ENCODE results near the gene HSPA13.

HSPA13 gene

DNA sequence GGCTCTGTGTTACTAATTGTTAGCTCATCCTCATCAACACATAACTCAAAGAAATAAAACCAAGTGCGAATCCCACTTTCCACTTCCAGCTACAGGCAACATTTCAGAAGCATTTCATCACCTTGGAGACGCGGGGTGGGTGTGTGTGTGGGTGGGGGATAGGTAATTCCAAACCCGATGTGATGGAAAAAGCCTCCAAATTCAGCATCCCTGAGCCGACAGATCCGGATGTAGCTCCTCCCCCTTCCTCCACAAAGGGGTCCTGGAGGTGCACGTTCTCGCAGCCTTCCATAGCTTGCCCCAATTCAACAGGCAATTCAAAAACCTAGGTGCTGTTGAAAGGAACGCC lies 486 bp downstream of the HSPA13 start:
- Histone ChIP-seq H3K27me3 (replicated peaks; ENCODE audit: control insufficient read depth, insufficient read depth, low read length) (no peaks in the 10 kb centered on the region), H3K4me3 (replicated peaks; ENCODE audit: low read depth, low read length) (peak overlapping the region; percentile 80), H3K36me3 (ENCODE audit: control insufficient read depth, insufficient read depth, low read length) (peaks cover 4% of the 10 kb centered on the region)
- no peak for DNase-seq (ENCODE audit: extremely low read depth, insufficient read length)
- TF ChIP-seq, protein P1, sequence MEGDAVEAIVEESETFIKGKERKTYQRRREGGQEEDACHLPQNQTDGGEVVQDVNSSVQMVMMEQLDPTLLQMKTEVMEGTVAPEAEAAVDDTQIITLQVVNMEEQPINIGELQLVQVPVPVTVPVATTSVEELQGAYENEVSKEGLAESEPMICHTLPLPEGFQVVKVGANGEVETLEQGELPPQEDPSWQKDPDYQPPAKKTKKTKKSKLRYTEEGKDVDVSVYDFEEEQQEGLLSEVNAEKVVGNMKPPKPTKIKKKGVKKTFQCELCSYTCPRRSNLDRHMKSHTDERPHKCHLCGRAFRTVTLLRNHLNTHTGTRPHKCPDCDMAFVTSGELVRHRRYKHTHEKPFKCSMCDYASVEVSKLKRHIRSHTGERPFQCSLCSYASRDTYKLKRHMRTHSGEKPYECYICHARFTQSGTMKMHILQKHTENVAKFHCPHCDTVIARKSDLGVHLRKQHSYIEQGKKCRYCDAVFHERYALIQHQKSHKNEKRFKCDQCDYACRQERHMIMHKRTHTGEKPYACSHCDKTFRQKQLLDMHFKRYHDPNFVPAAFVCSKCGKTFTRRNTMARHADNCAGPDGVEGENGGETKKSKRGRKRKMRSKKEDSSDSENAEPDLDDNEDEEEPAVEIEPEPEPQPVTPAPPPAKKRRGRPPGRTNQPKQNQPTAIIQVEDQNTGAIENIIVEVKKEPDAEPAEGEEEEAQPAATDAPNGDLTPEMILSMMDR (IDR thresholded peaks at IDR 0.05; ENCODE audit: insufficient read depth, low read length, poor library complexity, severe bottlenecking) = no peak

DNA sequence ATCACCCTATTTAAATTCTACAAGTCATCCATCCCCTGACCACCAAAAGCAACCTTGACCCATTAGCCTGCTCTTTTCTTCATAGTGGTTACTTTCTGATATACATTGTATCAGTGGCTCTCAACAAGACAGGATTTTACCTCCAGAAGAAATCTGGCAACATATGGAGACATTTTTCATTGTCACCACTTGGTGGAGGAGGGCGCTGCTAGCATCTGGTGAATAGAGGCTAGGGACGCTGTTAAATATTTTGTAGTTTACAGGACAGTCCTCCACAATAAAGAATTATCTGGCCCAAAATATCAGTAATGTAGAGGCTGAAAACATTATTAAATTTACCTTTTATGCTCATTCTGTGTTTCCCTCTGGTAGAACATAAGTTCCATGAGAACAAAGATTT lies 6.1 kb downstream of the HSPA13 start:
- DNase-seq (ENCODE audit: extremely low read depth, insufficient read length) = no peak
- TF ChIP-seq, protein P1 (IDR thresholded peaks at IDR 0.05; ENCODE audit: insufficient read depth, low read length, poor library complexity, severe bottlenecking) = no peak
- H3K36me3 ChIP-seq (ENCODE audit: control insufficient read depth, insufficient read depth, low read length) = peaks cover 10% of the 10 kb centered on the region
- no peak overlapping the region for H3K4me3 ChIP-seq (replicated peaks; ENCODE audit: low read depth, low read length)
- H3K27me3 ChIP-seq (replicated peaks; ENCODE audit: control insufficient read depth, insufficient read depth, low read length) = no peaks in the 10 kb centered on the region

DNA sequence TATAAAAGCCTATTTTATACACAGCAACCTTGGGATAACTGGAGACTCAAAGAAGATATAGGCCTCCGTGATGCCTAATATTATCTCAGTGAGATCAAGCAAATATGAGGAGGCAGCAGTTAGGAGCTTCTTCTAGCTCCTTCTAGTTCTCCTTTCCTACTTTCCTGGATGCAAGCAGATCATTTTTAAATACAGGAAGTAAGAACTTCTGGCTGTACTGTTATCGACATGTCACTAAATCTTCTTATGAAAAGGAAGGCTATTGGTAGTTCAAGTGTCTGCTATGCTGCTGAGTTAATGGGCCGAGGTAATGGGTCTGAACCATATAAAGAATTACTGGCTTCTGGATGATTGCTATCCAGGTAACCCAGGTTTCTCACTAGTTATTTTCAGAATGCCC lies 15.9 kb downstream of the HSPA13 start:
- Histone ChIP-seq H3K36me3 (ENCODE audit: control insufficient read depth, insufficient read depth, low read length) (no peaks in the 10 kb centered on the region), H3K27me3 (replicated peaks; ENCODE audit: control insufficient read depth, insufficient read depth, low read length) (no peaks in the 10 kb centered on the region), H3K4me3 (replicated peaks; ENCODE audit: low read depth, low read length) (no peak overlapping the region)
- TF ChIP-seq, protein P1 (IDR thresholded peaks at IDR 0.05; ENCODE audit: insufficient read depth, low read length, poor library complexity, severe bottlenecking) = no peak
- no peak for DNase-seq (ENCODE audit: extremely low read depth, insufficient read length)

DNA sequence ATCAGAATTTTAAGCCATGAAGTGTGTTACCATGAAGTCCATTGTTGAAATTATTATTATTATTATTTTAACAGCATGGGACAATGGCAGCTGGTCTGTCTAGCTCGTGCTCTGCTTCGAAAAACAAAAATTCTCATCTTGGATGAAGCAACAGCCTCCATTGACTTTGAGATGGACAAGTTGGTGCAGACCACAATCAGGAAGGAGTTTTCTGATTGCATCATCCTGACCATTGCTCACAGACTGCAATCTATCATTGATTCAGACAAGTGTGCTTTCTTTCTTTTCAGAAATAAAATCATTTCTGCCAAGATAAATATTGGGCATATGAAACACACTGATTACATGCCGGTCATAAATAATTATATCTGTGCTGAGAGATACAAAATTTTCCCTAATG lies 21.0 kb downstream of the HSPA13 start:
- no peaks in the 10 kb centered on the region for H3K27me3 ChIP-seq (replicated peaks; ENCODE audit: control insufficient read depth, insufficient read depth, low read length)
- no peak overlapping the region for H3K4me3 ChIP-seq (replicated peaks; ENCODE audit: low read depth, low read length)
- no peaks in the 10 kb centered on the region for H3K36me3 ChIP-seq (ENCODE audit: control insufficient read depth, insufficient read depth, low read length)
- TF ChIP-seq, protein P1 (IDR thresholded peaks at IDR 0.05; ENCODE audit: insufficient read depth, low read length, poor library complexity, severe bottlenecking) = no peak
- DNase-seq (ENCODE audit: extremely low read depth, insufficient read length) = no peak

DNA sequence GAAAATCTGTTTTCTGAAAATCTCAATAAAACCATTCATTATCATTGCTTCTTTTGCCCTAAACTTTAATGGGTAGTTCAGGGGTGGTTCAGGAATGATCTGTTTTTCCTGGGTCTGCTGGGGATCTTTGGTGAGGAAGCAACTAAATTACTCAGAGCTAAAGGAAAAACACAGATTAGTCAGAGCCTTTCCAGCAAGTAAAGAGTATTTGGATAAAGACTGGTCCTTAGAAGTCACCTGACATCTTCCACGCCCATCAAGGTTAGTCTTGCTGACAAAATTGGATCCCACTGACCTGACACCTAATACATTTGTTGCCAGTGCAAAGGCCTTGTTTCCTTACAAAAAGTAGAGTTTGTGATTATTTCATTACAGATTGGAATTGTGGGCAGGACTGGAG lies 24.2 kb downstream of the HSPA13 start:
- Histone ChIP-seq H3K4me3 (replicated peaks; ENCODE audit: low read depth, low read length) (no peak overlapping the region), H3K27me3 (replicated peaks; ENCODE audit: control insufficient read depth, insufficient read depth, low read length) (no peaks in the 10 kb centered on the region), H3K36me3 (ENCODE audit: control insufficient read depth, insufficient read depth, low read length) (no peaks in the 10 kb centered on the region)
- TF ChIP-seq, protein P1 (IDR thresholded peaks at IDR 0.05; ENCODE audit: insufficient read depth, low read length, poor library complexity, severe bottlenecking) = no peak
- DNase-seq (ENCODE audit: extremely low read depth, insufficient read length) = no peak

DNA sequence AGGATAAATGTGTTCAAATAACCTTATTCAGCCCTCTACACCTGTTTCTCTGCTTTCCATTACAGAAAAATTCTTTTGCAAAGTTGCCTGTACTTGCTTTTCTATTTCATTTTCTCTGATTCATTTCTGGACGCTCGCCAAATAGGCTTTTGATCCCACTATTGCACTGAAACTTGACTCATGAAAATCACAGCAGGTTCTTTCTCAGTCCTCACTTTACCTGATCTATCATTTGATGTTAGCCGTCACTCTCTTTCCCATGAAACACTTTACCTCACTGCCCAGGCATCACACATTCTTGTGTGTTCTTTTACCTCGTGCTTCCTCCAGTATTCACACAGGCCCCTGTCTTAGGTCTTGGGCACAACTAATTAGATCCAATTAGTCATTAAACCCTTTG lies 26.2 kb downstream of the HSPA13 start:
- Histone ChIP-seq H3K27me3 (replicated peaks; ENCODE audit: control insufficient read depth, insufficient read depth, low read length) (no peaks in the 10 kb centered on the region), H3K4me3 (replicated peaks; ENCODE audit: low read depth, low read length) (no peak overlapping the region), H3K36me3 (ENCODE audit: control insufficient read depth, insufficient read depth, low read length) (no peaks in the 10 kb centered on the region)
- TF ChIP-seq, protein P1 (IDR thresholded peaks at IDR 0.05; ENCODE audit: insufficient read depth, low read length, poor library complexity, severe bottlenecking) = no peak
- no peak for DNase-seq (ENCODE audit: extremely low read depth, insufficient read length)
